Activated CD4-positive, alpha-beta T cell treated with anti-CD3 and anti-CD28 coated beads, Interleukin-2, amount 50 U/mL, for 16 hours (primary cell): ENCODE results near the gene SLC39A9.

ENCODE experiments used
- DNase-seq: peaks from one replicate; pipeline ENCODE4 v3.0.0-alpha.2; 2020

The SLC39A9 gene

GRCh38 chr14:69505338-69506240, 107.1 kb downstream of the SLC39A9 start:
- DNase-seq: no peak

GRCh38 chr14:69506241-69506595, 107.7 kb downstream of the SLC39A9 start:
- no peak for DNase-seq
